ENCODE results near the gene ZSWIM3.
"Not testable (repeated sequence)": the region's sequence is repeated elsewhere in the genome, so short reads cannot be mapped to it uniquely, and the experiment has no call there.

ZSWIM3 gene

GRCh38 chr20:45890985-45891983, 33.9 kb downstream of the ZSWIM3 start, which contains the start of the genes CTSA and NEURL2:
Gene CTSA, plus strand, starts transcription at chr20:45891335. Its CDS starts 234 bp downstream, at chr20:45891569.
Gene NEURL2, minus strand, starts transcription at chr20:45891208. Its CDS starts 217 bp downstream, at chr20:45890991.
- no peak for DNase-seq

DNA sequence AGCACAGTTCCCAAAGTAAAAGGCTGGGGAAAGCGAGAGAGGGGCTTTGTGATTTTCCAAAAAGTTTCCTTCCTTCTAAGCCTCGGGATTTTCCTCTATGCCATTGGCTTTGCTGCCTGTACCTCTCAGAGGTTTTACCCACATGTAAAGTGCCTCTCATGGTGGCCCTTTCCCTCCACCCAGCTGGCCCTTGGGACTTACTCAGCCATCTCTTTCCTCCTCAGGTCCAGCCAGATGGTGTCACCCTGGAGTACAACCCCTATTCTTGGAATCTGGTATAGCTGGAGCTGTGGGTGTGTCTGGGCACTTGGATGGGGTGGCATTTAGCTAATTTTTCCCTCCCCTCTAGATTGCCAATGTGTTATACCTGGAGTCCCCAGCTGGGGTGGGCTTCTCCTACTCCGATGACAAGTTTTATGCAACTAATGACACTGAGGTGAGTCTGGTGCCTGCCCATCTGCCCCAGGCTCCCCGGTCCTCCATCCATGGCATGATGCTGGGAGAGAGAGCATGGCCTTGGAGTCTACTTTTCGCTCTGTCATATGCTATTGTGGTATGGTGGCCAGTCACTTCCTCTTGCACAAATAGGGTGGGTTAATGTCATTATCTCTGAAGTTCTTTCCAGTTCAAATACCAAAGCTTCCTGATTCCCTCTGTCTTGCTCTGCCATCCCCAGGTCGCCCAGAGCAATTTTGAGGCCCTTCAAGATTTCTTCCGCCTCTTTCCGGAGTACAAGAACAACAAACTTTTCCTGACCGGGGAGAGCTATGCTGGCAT, 34.8 kb downstream of the ZSWIM3 start:
- DNase-seq, result no peak

GRCh38 chr20:45892828-45893500, 35.5 kb downstream of the ZSWIM3 start:
- DNase-seq, result no peak

DNA sequence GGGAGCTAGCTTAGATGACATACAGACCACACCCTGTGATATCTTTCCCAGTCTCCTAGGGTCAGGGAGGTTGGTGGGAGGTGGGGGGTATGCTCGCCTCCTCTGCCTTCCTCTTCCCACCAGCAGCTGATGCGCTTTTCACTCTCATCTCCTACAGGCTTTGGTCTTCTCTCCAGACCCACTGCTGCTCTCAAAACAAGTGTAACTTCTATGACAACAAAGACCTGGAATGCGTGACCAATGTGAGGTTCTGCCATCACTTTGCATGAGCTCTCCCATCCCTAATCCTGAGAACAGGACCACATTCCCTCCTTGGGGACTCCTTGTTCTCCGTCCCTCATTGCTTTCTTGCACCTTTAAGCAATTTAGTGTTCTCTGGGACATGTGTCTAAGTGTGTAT, 36.4 kb downstream of the ZSWIM3 start:
- no peak for DNase-seq

- DNase-seq, result no peak
Observed at GRCh38 chr20:45894797-45895196, 37.4 kb downstream of the ZSWIM3 start.

GRCh38 chr20:45896641-45897161, 39.3 kb downstream of the ZSWIM3 start:
- no peak for DNase-seq

DNA sequence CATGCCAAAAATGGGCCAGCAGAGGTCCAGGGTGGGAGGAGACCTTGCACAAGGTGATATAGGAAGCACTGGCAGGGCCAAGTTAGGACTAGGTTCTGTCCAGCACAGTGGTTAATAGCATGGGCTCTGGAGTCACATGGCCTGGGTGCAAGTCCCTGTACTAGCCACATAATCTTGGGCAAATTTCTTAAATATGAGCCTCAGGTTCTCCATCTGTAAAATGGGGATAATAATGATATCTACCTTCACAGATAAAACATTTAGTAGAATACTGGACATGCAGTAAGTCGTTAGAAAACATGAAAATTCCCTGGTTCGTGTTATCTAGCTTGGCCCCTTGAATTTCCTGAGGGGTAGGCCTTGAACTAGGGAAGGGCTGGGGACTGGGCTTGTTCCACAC, 39.9 kb downstream of the ZSWIM3 start:
- DNase-seq, result no peak

- no peak for DNase-seq
Observed at GRCh38 chr20:45897692-45898091, 40.3 kb downstream of the ZSWIM3 start.

- no peak for DNase-seq
Observed at GRCh38 chr20:45898285-45898684, 40.9 kb downstream of the ZSWIM3 start.

- DNase-seq, result no peak
Observed at GRCh38 chr20:45899046-45899835, 41.8 kb downstream of the ZSWIM3 start.

- not testable (repeated sequence) for DNase-seq
Observed at GRCh38 chr20:45901332-45901731, 43.9 kb downstream of the ZSWIM3 start.

- no peak for DNase-seq
Observed at GRCh38 chr20:45902199-45902701, 44.8 kb downstream of the ZSWIM3 start.

- no peak for DNase-seq
Observed at GRCh38 chr20:45904583-45905504, 47.4 kb downstream of the ZSWIM3 start.

- no peak for DNase-seq
Observed at GRCh38 chr20:45905505-45906079, 48.2 kb downstream of the ZSWIM3 start.

GRCh38 chr20:45907219-45907948, 50.0 kb downstream of the ZSWIM3 start:
- DNase-seq, result no peak

DNA sequence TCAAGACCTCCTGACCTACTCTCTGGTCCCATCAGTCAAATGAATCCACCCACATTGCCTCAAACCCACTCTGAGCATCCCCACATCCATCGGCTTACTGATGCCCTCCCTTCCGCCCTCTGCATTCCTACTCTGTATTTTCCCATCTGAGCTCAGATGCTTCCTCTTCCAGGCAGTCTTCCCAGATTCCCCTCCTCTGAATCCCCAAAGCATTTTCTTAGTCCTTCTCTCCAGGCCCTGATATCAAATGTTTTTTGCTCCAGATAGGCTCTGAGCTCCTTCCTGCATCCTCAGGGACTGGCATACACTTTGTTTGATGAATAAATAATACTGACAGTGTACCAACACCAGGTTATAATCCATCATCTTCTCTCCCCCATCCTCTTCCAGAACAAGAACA, 50.7 kb downstream of the ZSWIM3 start:
- DNase-seq, result no peak

DNA sequence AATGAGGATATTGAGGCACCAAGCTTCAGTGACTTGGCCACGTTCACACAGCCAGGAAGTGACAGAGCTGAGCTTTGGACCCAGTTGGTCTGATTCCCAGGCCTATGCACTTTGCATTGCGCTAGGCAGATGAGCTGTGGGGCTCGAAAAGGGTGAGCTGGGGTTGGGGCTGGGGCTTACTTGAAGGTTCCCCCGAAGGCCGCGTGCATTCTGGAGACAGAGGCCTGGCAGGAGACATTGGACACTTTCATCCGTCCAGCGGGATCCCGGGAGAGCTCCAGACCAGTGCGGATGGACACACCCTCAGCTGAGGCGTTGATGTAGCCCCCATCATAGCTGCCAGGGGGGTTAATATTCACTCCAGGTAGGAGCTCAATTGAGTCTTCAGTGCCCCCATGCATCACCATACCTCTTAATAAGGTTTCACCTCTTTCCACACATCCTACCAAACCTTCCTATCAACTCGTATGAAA, 52.0 kb downstream of the ZSWIM3 start:
- DNase-seq, result no peak

GRCh38 chr20:45909817-45910669, 52.6 kb downstream of the ZSWIM3 start:
- DNase-seq, result no peak
